ENCODE data around the gene ZDHHC19.
"Not testable (repeated sequence)": the region's sequence is repeated elsewhere in the genome, so short reads cannot be mapped to it uniquely, and the experiment has no call there.

The ZDHHC19 gene, protein sequence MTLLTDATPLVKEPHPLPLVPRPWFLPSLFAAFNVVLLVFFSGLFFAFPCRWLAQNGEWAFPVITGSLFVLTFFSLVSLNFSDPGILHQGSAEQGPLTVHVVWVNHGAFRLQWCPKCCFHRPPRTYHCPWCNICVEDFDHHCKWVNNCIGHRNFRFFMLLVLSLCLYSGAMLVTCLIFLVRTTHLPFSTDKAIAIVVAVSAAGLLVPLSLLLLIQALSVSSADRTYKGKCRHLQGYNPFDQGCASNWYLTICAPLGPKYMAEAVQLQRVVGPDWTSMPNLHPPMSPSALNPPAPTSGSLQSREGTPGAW

GRCh38 chr3:196210673-196211556 is at the start of gene ZDHHC19:
Gene ZDHHC19 (minus strand): TSS chr3:196211400. CDS start chr3:196211315, 85 bp downstream.
- DNase-seq: no peak

GRCh38 chr3:196260784-196261183 is 49.6 kb upstream of the ZDHHC19 start:
- no peak for DNase-seq

GRCh38 chr3:196255776-196256175 is 44.6 kb upstream of the ZDHHC19 start:
- DNase-seq: no peak

DNA sequence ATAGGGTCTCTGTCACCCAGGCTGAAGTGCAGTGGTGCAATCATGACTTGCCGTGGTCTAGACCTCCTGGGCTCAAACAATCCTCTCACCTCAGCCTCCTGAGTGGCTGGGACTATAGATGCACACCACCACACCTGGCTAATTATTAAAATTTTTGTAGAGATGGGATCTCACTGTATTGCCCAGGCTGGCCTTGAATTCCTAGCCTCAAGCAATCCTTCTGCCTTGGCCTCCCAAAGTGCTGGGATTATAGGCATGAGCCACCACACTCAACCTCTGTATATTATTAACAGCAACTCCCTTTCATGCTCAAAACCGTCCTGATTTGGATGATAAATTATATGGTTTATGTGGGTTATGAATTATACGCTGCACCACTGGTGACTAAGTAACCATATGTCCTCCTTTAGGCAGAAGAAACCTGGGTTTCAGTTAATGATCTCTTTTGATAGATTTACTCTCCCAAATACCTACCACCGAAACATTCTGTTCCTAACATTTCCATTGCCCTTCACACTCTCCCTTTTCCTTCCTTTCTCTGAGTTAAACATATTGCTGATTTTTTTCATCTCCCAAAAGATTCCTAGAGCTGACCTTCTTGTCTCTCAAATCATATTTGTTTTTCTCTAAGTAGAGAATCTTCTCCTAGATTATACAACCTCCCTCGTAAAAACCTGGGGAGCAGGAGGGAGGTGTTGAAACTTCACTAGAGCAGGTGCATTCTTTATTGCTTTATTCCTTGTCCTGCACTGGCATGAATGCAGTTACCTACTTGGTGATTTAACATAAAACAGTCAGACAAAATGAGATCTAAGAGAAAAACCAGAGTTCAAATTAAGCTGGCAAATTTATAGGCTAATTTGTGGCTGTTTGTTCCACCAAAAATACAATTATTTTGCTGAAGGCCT is 43.4 kb upstream of the ZDHHC19 start:
- no peak for DNase-seq

DNA sequence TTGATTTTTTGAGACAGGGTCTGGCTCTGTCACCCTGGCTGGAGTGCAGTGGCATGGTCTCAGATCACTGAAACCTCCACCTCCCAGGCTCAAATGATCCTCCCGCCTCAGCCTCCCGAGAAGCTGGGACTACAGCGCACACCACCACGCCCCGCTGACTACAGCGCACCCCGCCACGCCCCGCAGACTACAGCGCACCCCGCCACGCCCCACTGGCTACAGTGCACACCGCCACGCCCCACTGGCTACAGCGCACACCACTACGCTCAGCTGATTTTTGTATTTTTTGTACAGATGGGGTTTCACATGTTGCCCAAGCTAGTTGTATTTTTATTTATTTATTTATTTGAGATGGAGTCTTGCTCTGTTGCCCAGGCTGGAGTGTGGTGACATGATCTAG is 40.7 kb upstream of the ZDHHC19 start:
- DNase-seq: no peak

- DNase-seq: no peak
These were observed 35.6 kb upstream of the ZDHHC19 start for GRCh38 chr3:196246612-196247308.

DNA sequence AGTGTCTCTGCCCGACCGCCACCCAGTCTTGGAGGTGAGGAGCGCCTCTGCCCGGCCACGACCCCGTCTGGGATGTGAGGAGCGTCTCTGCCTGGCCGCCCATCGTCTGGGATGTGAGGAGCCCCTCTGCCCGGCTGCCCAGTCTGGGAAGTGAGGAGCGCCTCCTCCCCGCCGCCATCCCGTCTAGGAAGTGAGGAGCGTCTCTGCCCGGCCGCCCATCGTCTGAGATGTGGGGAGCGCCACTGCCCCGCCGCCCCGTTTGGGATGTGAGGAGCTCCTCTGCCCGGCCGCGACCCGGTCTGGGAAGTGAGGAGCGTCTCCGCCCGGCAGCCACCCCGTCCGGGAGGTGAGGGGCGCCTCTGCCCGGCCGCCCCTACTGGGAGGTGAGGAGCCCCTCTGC is 33.0 kb upstream of the ZDHHC19 start:
- not testable (repeated sequence) for DNase-seq

GRCh38 chr3:196241704-196242103 is 30.5 kb upstream of the ZDHHC19 start:
- no peak for DNase-seq

DNA sequence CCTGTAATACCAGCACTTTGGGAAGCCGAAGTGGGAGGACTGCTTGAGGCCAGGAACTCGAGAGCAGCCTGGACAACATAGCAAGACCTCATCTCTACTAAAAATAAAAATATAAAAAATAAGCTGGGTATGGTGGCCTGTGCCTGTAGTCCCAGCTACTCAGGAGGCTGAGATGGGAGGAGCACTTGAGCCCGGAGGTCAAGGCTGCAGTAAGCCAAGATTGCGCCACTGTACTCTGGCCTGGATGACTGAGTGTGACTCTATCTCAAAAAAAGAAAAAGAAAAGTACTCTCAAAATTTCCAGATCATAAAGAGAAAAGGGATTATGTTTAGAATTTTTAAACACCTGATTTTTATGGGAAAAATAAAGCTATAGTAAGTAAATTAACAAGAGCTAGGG is 29.2 kb upstream of the ZDHHC19 start:
- no peak for DNase-seq

DNA sequence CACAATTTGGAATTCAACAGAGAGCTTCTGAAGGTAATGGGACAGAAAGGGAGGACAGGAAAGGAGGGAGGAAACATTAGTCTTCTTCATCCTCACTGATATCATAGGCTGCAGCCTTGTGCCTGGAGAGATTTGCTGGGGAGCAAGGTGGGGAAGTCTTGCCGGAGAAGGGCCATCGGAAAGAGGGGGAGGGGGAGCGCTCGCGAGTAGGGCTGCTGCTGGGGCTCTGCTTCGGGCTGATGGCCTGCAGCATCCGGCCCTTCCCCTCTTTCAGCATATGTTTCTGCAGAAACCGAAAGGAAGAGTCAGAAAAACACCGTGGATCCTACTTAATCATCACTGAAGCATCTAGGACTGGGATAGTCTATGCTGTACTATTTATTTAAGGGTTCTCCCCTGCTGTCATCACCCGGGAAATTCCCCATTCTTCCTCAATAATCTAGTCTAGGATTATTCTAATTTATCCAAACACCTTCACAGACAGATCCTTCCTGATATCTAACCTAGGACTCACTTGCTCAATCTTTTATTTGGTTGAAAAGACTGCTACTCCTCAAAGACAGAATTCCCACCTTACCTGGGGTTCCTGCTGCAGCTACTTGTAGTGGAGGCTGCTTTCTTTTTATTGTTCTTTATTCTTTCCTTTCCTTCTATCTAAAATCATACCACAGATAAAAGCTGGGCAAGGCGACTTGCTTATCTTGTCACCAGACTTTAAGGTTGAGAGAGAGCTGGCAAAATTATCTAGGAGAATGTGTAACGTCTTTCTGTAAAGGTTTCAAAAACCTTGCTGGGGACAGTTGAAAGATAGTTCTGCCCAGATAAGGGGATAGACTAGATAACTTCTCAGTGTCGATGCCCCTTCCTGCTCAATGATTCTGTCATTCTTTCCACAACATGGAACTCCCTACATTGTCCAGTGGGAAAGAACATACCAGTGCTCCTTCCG is 27.7 kb upstream of the ZDHHC19 start:
- peak; percentile 41 for DNase-seq

- DNase-seq: no peak
These were observed 26.0 kb upstream of the ZDHHC19 start for GRCh38 chr3:196237203-196237602.

GRCh38 chr3:196236223-196236622 is 25.0 kb upstream of the ZDHHC19 start:
- DNase-seq: no peak

DNA sequence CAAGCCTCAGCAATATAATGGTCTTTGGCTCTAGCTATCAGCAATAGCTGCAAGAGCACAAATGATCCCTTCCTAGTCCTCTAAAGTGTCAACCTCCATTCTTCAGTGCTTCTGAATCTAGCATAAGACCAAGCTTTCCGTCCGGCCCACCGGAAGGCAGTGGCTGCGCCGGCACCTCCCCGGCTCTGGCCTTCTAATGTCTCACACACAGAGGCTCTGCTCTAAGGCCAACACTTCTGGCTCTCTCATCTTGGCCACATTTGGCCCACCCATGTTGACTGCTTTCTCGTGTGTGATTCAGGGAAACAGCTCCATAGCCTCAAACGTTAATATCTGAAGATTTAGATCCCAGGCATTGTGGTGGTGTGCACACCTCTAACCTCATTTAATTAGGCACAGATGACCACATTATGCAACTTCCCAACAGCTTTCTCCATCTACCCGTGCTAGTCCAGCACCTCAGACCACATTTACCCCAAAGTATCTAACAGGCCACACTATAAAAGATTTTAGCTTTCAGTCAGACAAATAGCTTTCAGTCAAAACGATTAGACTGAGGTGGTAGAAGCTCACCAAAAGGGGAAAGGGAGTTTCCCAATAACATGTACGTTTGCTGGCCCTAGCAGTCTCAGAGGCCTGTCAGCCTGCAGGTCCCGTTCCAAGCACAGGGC is 24.4 kb upstream of the ZDHHC19 start:
- no peak for DNase-seq

DNA sequence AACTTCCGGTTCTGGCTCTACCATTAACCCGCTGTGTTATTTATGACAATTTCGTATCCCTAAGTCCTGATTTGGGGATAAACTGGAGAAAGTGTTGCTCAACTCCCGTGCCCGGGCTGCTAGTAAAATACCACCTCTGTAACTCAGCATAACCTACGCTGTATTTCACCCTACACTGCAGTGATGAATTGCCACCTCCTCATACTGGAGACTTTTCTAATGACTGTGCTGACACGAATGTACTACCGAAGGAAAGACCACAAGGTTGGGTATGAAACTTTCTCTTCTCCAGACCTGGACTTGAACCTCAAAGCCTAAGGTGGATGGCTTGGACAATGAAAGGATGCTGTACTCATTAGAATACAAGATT is 21.7 kb upstream of the ZDHHC19 start:
- DNase-seq: no peak

DNA sequence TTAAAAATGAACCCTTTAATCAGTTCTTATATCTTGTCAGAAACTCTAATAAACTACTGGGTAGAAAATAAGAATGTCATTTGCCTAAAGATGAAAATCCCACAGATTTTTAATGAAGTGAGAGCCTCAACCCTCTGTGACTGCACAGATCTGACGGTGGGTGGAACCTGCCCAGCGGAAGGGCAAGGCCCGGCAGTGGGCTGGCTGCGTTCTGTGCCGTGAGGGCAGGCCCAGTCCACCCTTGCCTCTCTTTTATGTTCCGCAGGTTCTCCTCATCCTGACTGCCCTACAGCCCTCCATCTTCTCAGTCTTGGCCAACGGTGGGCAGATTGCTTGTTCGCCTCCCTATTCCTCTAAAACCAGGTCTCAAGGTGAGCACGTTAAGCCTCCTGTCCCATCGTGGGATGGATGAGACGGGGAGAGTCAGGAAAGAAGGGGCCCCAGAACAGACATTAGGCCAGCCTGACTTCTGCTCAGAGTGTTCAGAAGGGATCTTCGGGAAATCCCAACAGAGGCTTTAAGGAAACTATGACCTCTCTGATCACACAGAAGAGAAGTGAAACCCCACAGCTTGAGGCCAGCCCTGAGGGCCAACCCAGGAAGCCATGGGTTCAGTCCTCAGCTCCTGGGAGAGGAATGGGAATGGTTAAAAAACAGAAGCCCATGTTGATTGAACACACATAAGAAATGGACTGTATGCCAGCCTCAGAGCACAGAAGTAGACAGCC is 21.1 kb upstream of the ZDHHC19 start:
- no peak for DNase-seq

GRCh38 chr3:196227629-196228493 is 16.7 kb upstream of the ZDHHC19 start:
- no peak for DNase-seq

DNA sequence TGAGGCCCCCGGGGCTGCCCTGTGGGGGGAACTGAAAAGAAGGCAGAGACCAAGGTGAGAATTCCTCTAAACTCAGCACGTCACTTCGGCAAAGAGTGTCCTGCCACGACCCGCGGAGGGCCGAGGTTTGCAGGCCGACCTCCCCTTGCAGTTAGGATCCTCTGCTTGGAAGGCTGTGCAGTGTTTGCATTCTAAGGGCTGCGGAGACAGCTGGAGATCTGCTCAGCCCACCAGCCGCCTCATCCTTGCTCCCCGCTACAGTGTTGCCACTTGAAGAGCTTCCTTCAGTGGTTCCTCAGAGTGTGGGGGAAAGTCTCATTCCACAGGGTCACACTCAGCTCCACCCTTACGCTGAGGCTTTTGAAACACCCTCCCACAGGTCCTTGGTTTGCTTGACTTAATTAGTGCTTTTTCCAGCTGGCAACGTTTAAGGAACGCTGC is 15.9 kb upstream of the ZDHHC19 start:
- DNase-seq: no peak

GRCh38 chr3:196225763-196226364 is 14.7 kb upstream of the ZDHHC19 start:
- no peak for DNase-seq

Measured in hematopoietic multipotent progenitor cell treated with erythropoietin and hydrocortisone succinate and interleukin-3 and kit ligand, for 8 days (in vitro differentiated cells).